A549 treated with AZD2906 at 1 μM for 4 hours (cell line): Measurements from ENCODE around the gene BCAR1. TPM values are rescaled to one million over a fixed set of nuclear protein-coding genes. Genes with fewer than 3 reads are reported as not detected.

ENCODE experiments used
- total RNA-seq: library from RNA; stranded (reverse); fragments of 200-300 nt; extraction: Qiagen RNA extraction; gene quantifications from 5 replicates; pipeline ENCODE4 v1.2.3, GENCODE V29; 2022

BCAR1 gene
- total RNA-seq, result 88.5 to 127 TPM (median 123 TPM) in 5 replicates

GRCh38 chr16:75251280-75252048 lies at the start of gene BCAR1:
TSS of gene BCAR1 (minus strand) at chr16:75251624. CDS start at chr16:75251482, 142 bp downstream.

GRCh38 chr16:75218256-75219076 lies 33.0 kb downstream of the BCAR1 start, which contains the start of gene CTRB1:
TSS of gene CTRB1 (plus strand) at chr16:75218988. CDS start at chr16:75219008, 20 bp downstream.

GRCh38 chr16:75206749-75207451 lies 44.5 kb downstream of the BCAR1 start, which contains the start of gene CTRB2:
TSS of gene CTRB2 (minus strand) at chr16:75207161. CDS start at chr16:75207141, 20 bp downstream.

Other genes with a start within 250 kb of the BCAR1 start
- 0.29 to 0.98 TPM (median 0.82 TPM) in 5 replicates for gene LDHD, start 134.8 kb downstream of the BCAR1 start, total RNA-seq
- 8.2 to 13.2 TPM (median 10.2 TPM) in 5 replicates for gene ZFP1, start 103.1 kb downstream of the BCAR1 start, total RNA-seq
- gene CTRB2, start 44.5 kb downstream of the BCAR1 start, total RNA-seq, result 0.16 TPM in 1 of 5 replicates, not detected in the others
- gene CTRB1, start 32.6 kb downstream of the BCAR1 start, total RNA-seq, result not detected in 5 replicates
- gene CFDP1, start 181.9 kb upstream of the BCAR1 start, total RNA-seq, result 61.0 to 74.5 TPM (median 65.0 TPM) in 5 replicates
- gene TMEM170A, start 213.1 kb upstream of the BCAR1 start, total RNA-seq, result 13.8 to 15.5 TPM (median 14.5 TPM) in 5 replicates
- gene CHST6, start 243.8 kb upstream of the BCAR1 start, total RNA-seq, result 0.09 to 0.30 TPM (median 0.20 TPM) in 5 replicates